HepG2 (cell line): ENCODE data around the gene GPR42. TPM values are rescaled to one million over a fixed set of nuclear protein-coding genes. Genes with fewer than 3 reads are reported as not detected.

Experiments used
- CEBPZ ChIP-seq: IDR thresholded peaks from 2 replicates; pipeline ENCODE4 v1.6.1; 2012; ENCODE audit warnings: low read length, improper control_type of control experiment
- JUNB ChIP-seq: sonication (generic); formaldehyde crosslinking; IDR thresholded peaks from 2 replicates; pipeline ENCODE4 v1.8.0; 2022; ENCODE audit warnings: missing genetic modification reagents, mild to moderate bottlenecking, borderline replicate concordance
- MTF1 ChIP-seq: sonication (generic); formaldehyde crosslinking; IDR thresholded peaks from 2 replicates; pipeline ENCODE4 v1.5.0; 2020; ENCODE audit warnings: missing genetic modification reagents
- PBX3 ChIP-seq: sonication (generic); formaldehyde crosslinking; IDR thresholded peaks from 2 replicates; pipeline ENCODE4 v1.8.1; 2023; ENCODE audit warnings: missing genetic modification reagents, inconsistent platforms, borderline replicate concordance
- PLRG1 ChIP-seq: fragments of 450-650 bp; conservative IDR thresholded peaks from 2 replicates; pipeline ENCODE4 v1.6.1; 2016
- TBX2 ChIP-seq: sonication (generic); formaldehyde crosslinking; IDR thresholded peaks from 2 replicates; pipeline ENCODE4 v1.5.0; 2020; ENCODE audit warnings: missing genetic modification reagents, mild to moderate bottlenecking, borderline replicate concordance
- XRCC5 ChIP-seq: fragments of 200-400 bp; formaldehyde crosslinking; optimal IDR thresholded peaks from 2 replicates; pipeline ENCODE3; 2017; ENCODE audit warnings: mild to moderate bottlenecking, low read length
- ZKSCAN1 ChIP-seq: fragments of 150-350 bp; IDR thresholded peaks from 2 replicates; pipeline ENCODE4 v1.6.1; 2014; ENCODE audit warnings: low read length
- ZNF101 ChIP-seq: sonication (generic); formaldehyde crosslinking; IDR thresholded peaks from 2 replicates; pipeline ENCODE4 v1.4.0; 2020; ENCODE audit warnings: mild to moderate bottlenecking, low read depth, missing genetic modification reagents, borderline replicate concordance
- ZNF761 ChIP-seq: sonication (generic); formaldehyde crosslinking; conservative IDR thresholded peaks from 2 replicates; pipeline ENCODE4 v1.4.0; 2020; ENCODE audit warnings: mild to moderate bottlenecking, missing genetic modification reagents
- ZNF891 ChIP-seq: sonication (generic); formaldehyde crosslinking; IDR thresholded peaks from 2 replicates; pipeline ENCODE4 v1.5.0; 2020; ENCODE audit warnings: mild to moderate bottlenecking, missing genetic modification reagents
- polyA plus RNA-seq, 8 experiments: library from polyadenylated mRNA; depleted of rRNA in 3 of 8; stranded (reverse) in 7 of 8; unstranded in 1 of 8; fragments of >200 nt; fragmentation: Illumina TruSeq in 4 of 8; extraction: Trizol in 4 of 8; gene quantifications; 2 replicates each; pipeline versions ENCODE4 v1.2.1 to v1.2.3, GENCODE V29; 2011 to 2016; ENCODE audit warnings: low read depth in 4 of 8, missing spikeins in 1 of 8, mixed read lengths in 1 of 8; ENCODE audit not compliant: insufficient read depth in 1 of 8
- total RNA-seq, 5 experiments: library from RNA; depleted of rRNA; stranded (reverse); fragments of >200 nt; fragmentation: Illumina TruSeq; extraction: Trizol; gene quantifications; 2 replicates each; pipeline ENCODE4 v1.2.3, GENCODE V29; 2016; ENCODE audit warnings: low read depth in 1 of 5
- TF ChIP-seq, protein P1 (sequence below), 2 experiments: fragments of 450-650 bp in 1 of 2; sonication (generic) in 1 of 2; formaldehyde crosslinking in 1 of 2; IDR thresholded peaks; 2 replicates each; pipeline versions ENCODE4 v1.6.1 to v1.8.0; 2016 to 2022; ENCODE audit warnings: antibody characterized with exemption in 1 of 2, mild to moderate bottlenecking in 1 of 2, missing genetic modification reagents in 1 of 2
- TF ChIP-seq, protein P2 (sequence below): IDR thresholded peaks from 2 replicates; pipeline ENCODE4 v1.6.1; 2012; ENCODE audit warnings: inconsistent platforms

Gene GPR42
- total and polyA plus RNA-seq, 2 of the 13 experiments (the other 11 are each of a cell fraction or from before 2014, with no cell fraction given) = not detected

- TF ChIP-seq CEBPZ (no peak), PLRG1 (no peak), ZNF891 (no peak), TBX2 (no peak), XRCC5 (no peak), MTF1 (no peak), PBX3 (CRISPR knock-in tag) (no peak), ZNF761 (CRISPR knock-in tag) (no peak), ZNF101 (CRISPR knock-in tag) (no peak), ZKSCAN1 (no peak), JUNB (CRISPR knock-in tag) (no peak)
- TF ChIP-seq, protein P1, sequence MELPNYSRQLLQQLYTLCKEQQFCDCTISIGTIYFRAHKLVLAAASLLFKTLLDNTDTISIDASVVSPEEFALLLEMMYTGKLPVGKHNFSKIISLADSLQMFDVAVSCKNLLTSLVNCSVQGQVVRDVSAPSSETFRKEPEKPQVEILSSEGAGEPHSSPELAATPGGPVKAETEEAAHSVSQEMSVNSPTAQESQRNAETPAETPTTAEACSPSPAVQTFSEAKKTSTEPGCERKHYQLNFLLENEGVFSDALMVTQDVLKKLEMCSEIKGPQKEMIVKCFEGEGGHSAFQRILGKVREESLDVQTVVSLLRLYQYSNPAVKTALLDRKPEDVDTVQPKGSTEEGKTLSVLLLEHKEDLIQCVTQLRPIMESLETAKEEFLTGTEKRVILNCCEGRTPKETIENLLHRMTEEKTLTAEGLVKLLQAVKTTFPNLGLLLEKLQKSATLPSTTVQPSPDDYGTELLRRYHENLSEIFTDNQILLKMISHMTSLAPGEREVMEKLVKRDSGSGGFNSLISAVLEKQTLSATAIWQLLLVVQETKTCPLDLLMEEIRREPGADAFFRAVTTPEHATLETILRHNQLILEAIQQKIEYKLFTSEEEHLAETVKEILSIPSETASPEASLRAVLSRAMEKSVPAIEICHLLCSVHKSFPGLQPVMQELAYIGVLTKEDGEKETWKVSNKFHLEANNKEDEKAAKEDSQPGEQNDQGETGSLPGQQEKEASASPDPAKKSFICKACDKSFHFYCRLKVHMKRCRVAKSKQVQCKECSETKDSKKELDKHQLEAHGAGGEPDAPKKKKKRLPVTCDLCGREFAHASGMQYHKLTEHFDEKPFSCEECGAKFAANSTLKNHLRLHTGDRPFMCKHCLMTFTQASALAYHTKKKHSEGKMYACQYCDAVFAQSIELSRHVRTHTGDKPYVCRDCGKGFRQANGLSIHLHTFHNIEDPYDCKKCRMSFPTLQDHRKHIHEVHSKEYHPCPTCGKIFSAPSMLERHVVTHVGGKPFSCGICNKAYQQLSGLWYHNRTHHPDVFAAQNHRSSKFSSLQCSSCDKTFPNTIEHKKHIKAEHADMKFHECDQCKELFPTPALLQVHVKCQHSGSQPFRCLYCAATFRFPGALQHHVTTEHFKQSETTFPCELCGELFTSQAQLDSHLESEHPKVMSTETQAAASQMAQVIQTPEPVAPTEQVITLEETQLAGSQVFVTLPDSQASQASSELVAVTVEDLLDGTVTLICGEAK (IDR thresholded peaks at IDR 0.05) = no peak
- TF ChIP-seq, protein P1 (CRISPR knock-in tag; IDR thresholded peaks at IDR 0.05) = no peak
- TF ChIP-seq, protein P2, sequence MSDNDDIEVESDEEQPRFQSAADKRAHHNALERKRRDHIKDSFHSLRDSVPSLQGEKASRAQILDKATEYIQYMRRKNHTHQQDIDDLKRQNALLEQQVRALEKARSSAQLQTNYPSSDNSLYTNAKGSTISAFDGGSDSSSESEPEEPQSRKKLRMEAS = no peak
Observed at GRCh38 chr19:35352177-35352447, 18.8 kb upstream of the GPR42 start (continued).
